ENCODE data around the gene SLC39A11. TPM values are rescaled to one million over a fixed set of nuclear protein-coding genes. Genes with fewer than 3 reads are reported as not detected.
"Not testable (repeated sequence)": the region's sequence is repeated elsewhere in the genome, so short reads cannot be mapped to it uniquely, and the experiment has no call there.

The SLC39A11 gene
- total and polyA plus RNA-seq, 4 donors, result 9.3 to 49.3 (median 24.7) TPM

DNA sequence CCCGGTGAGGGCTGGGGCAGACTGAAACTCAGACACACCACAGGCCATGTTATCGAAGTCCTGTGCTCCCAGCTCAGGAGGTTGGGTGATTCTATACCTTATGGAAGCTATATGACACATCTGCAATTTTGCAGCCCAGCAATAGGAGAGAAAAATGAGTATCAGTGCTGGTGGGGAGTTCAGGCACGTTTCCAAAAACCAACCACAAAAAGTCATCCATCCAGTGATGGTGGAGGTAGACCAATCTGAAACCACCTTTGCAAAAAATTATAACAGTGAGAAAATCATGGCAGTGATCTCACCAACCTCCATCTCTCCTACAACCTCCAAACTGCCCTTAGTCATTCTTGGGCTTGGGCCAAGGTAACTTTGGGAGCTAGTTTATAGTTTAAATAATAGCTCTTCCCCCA is 327.9 kb downstream of the SLC39A11 start:
- no peak overlapping the region for H3K9ac ChIP-seq (ENCODE audit: insufficient read depth in 1 of 2, low read length in 2 of 2)
- TF ChIP-seq, protein P1, sequence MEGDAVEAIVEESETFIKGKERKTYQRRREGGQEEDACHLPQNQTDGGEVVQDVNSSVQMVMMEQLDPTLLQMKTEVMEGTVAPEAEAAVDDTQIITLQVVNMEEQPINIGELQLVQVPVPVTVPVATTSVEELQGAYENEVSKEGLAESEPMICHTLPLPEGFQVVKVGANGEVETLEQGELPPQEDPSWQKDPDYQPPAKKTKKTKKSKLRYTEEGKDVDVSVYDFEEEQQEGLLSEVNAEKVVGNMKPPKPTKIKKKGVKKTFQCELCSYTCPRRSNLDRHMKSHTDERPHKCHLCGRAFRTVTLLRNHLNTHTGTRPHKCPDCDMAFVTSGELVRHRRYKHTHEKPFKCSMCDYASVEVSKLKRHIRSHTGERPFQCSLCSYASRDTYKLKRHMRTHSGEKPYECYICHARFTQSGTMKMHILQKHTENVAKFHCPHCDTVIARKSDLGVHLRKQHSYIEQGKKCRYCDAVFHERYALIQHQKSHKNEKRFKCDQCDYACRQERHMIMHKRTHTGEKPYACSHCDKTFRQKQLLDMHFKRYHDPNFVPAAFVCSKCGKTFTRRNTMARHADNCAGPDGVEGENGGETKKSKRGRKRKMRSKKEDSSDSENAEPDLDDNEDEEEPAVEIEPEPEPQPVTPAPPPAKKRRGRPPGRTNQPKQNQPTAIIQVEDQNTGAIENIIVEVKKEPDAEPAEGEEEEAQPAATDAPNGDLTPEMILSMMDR (IDR thresholded peaks at IDR 0.05; ENCODE audit: control extremely low read depth, extremely low read depth), result no peak
- H3K36me3 ChIP-seq (ENCODE audit: control insufficient read depth in 4 of 4, insufficient read depth in 4 of 4, low read length in 4 of 4), result no peaks in the 10 kb centered on the region
- H3K9me3 ChIP-seq (ENCODE audit: control insufficient read depth in 4 of 4, insufficient read depth in 3 of 4, low read length in 3 of 4), result peaks cover 0 to 3% (median 1%) of the 10 kb centered on the region in 4 donors
- DNase-seq (no peak), ATAC-seq (ENCODE audit: insufficient read depth, low FRiP score) (no peak)
- 78 to 92% methylated on average over 3 of the region's 3 CpGs for WGBS, 2 donors
- H3K27ac ChIP-seq (ENCODE audit: low read depth in 1 of 2, low read length in 1 of 2), result no peak overlapping the region
- H3K27me3 ChIP-seq (ENCODE audit: control insufficient read depth in 3 of 3, insufficient read depth in 3 of 3, low read length in 2 of 3), result no peaks in the 10 kb centered on the region
- no peaks in the 10 kb centered on the region for H3K4me1 ChIP-seq (ENCODE audit: control insufficient read depth in 5 of 5, insufficient read depth in 5 of 5, low read length in 5 of 5)
- H3K4me3 ChIP-seq, result no peak overlapping the region

DNA sequence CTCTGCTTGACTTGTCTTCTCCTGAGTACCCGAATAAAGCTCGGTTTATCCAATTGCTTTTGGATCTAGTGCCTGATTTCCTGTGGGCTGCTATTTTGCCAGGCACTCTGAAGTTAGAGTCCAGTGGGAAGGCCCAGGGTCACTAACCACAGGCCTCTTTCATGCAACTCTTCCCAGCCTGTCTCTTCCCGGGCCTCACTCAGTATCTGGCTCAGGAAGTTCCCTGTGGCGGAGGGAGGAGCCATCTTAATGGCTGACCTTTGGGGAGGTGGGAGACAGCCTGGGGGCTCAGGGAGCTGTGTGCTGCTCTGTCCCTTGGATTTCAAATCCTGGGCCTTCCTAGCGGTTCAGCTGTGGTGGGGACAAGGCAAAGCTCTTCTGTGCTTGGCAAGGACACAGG is 328.5 kb downstream of the SLC39A11 start:
- WGBS, 2 donors, result 75 to 95% methylated on average over 5 of the region's 5 CpGs
- Histone ChIP-seq H3K27me3 (ENCODE audit: control insufficient read depth in 3 of 3, insufficient read depth in 3 of 3, low read length in 2 of 3) (no peaks in the 10 kb centered on the region), H3K4me3 (no peak overlapping the region), H3K4me1 (ENCODE audit: control insufficient read depth in 5 of 5, insufficient read depth in 5 of 5, low read length in 5 of 5) (no peaks in the 10 kb centered on the region), H3K27ac (ENCODE audit: low read depth in 1 of 2, low read length in 1 of 2) (no peak overlapping the region), H3K9me3 (ENCODE audit: control insufficient read depth in 4 of 4, insufficient read depth in 3 of 4, low read length in 3 of 4) (peaks cover 0 to 3% (median 1%) of the 10 kb centered on the region in 4 donors), H3K9ac (ENCODE audit: insufficient read depth in 1 of 2, low read length in 2 of 2) (no peak overlapping the region), H3K36me3 (ENCODE audit: control insufficient read depth in 4 of 4, insufficient read depth in 4 of 4, low read length in 4 of 4) (no peaks in the 10 kb centered on the region)
- no peak for ATAC-seq (ENCODE audit: insufficient read depth, low FRiP score)
- no peak for DNase-seq
- TF ChIP-seq, protein P1 (IDR thresholded peaks at IDR 0.05; ENCODE audit: control extremely low read depth, extremely low read depth), result no peak

DNA sequence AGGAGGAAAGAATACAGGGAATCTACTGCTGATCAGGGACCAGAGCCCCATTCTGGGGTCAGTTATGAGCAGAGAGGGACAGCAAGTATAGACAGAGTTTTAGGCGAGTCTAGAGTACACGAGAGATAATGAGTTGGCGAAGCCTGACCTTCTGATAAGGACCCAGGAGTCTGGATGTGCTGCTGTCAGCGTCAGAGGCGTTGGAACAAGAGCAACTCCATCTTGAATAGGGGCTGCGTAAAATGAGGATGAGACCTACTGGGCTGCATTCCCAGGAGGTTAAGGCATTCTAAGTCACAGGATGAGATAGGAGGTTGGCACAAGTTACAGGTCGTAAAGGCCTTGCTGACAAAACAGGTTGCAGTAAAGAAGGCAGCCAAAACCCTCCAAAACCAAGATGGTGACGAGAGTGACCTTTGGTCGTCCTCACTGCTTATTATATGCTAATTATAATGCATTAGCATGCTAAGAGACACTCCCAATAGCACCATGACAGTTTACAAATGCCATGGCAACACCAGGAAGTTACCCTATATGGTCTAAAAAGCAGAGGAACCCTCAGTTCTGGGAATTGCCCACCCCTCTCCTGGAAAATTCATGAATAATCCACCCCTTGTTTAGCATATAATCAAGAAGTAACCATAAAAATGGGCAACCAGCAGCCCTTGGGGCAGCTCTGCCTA is 330.5 kb downstream of the SLC39A11 start:
- not testable (repeated sequence) for ATAC-seq (ENCODE audit: insufficient read depth, low FRiP score); H3K4me3 ChIP-seq; H3K36me3 ChIP-seq (ENCODE audit: control insufficient read depth in 4 of 4, insufficient read depth in 4 of 4, low read length in 4 of 4); H3K9ac ChIP-seq (ENCODE audit: insufficient read depth in 1 of 2, low read length in 2 of 2); H3K9me3 ChIP-seq (ENCODE audit: control insufficient read depth in 4 of 4, insufficient read depth in 3 of 4, low read length in 3 of 4); H3K27ac ChIP-seq (ENCODE audit: low read depth in 1 of 2, low read length in 1 of 2); H3K4me1 ChIP-seq (ENCODE audit: control insufficient read depth in 5 of 5, insufficient read depth in 5 of 5, low read length in 5 of 5); DNase-seq; H3K27me3 ChIP-seq (ENCODE audit: control insufficient read depth in 3 of 3, insufficient read depth in 3 of 3, low read length in 2 of 3)
- WGBS, 2 donors, result 89 to 96% methylated on average over 9 of the region's 9 CpGs

GRCh38 chr17:72761431-72761830 is 331.1 kb downstream of the SLC39A11 start:
- Histone ChIP-seq H3K36me3 (ENCODE audit: control insufficient read depth in 4 of 4, insufficient read depth in 4 of 4, low read length in 4 of 4) (no peaks in the 10 kb centered on the region), H3K9me3 (ENCODE audit: control insufficient read depth in 4 of 4, insufficient read depth in 3 of 4, low read length in 3 of 4) (no peaks in the 10 kb centered on the region), H3K4me3 (no peak overlapping the region), H3K4me1 (ENCODE audit: control insufficient read depth in 5 of 5, insufficient read depth in 5 of 5, low read length in 5 of 5) (no peaks in the 10 kb centered on the region), H3K27me3 (ENCODE audit: control insufficient read depth in 3 of 3, insufficient read depth in 3 of 3, low read length in 2 of 3) (no peaks in the 10 kb centered on the region), H3K9ac (ENCODE audit: insufficient read depth in 1 of 2, low read length in 2 of 2) (no peak overlapping the region), H3K27ac (ENCODE audit: low read depth in 1 of 2, low read length in 1 of 2) (no peak overlapping the region)
- TF ChIP-seq, protein P1 (IDR thresholded peaks at IDR 0.05; ENCODE audit: control extremely low read depth, extremely low read depth), result no peak
- ATAC-seq (ENCODE audit: insufficient read depth, low FRiP score), result no peak
- WGBS, 2 donors, result 67 to 69% methylated on average over 3 of the region's 3 CpGs
- DNase-seq, result no peak

All from lung (tissue), 12 donors.